NCI-H2029 (cell line): Measurements from ENCODE around the gene MED13L.
A peak's percentile ranks its signal among the peaks of the same experiment; 100 is the strongest.

Source experiments
- DNase-seq: peaks from one replicate; lab custom pipeline; 2025; lab: John Stamatoyannopoulos, UW

The MED13L gene

GRCh38 chr12:116130431-116130830, 147.1 kb downstream of the MED13L start:
- DNase-seq, result no peak

GRCh38 chr12:116128779-116129178, 148.7 kb downstream of the MED13L start:
- no peak for DNase-seq

GRCh38 chr12:116127859-116128258, 149.6 kb downstream of the MED13L start:
- no peak for DNase-seq

DNA sequence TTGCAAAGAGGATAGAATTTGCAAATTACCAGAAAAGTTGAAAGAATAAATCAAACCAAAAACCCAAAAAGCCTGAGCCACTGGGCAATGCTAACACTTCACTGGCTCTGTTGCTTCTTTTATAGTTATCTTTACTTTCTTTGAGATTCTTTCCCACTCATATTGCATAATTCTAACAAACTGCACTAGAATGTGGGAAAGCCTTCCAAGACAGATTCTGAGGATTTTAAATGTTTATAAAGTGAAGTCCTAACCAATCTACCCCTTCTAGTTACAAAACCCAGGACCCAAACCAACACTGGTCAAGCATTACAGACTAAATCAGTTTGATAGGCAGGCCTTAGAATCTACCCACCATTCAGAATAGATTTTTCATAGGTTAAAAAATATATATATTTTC, 150.9 kb downstream of the MED13L start:
- DNase-seq, result no peak

DNA sequence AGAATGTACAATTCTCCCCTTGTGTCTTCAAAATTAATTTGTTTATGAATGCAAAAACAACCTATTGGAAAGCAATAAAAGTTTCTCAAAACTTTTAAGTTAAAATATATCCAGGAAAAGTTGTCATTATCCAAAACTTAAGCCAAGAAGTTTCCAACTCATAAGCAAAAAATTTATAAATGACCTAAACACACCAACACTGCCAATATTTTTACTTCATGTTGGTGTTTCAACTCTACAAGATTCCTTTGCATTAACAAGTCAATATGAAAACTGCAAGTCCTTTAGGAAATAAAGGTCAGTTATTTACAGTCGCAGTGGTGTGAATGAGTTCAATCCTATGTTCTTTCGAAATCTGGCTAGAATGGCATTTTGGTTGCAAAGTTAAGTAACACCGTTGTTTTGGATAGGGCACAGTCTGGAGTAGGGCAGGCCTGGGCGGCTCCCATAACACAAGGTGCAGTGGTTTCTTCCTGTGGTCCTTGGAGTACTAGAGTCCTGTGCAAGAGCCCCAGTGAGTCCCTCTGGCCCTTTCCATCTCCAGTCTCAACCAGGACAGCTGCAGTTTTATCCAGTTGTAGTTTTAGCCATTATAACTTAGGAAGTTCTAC, 151.4 kb downstream of the MED13L start:
- no peak for DNase-seq

DNA sequence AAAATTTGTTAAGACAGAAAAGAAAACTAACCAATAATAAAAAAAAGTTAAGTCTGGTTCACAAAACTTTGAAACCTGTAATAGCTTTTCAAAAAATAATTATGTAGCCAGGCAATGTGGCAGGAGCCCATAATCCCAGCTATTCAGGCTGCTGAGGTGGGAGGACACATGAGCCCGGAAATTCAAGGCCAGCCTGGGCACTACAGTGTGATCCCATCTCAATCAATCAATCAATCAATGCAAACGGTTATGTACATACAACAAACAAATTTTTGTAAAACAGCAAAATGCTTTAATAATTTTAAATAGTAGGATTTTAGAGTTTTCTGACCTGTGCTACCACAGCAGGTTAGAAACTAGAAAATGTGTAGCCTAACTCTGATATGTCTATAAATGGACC, 152.4 kb downstream of the MED13L start:
- no peak for DNase-seq

GRCh38 chr12:116123451-116124258, 153.8 kb downstream of the MED13L start:
- peak; percentile 76 for DNase-seq

DNA sequence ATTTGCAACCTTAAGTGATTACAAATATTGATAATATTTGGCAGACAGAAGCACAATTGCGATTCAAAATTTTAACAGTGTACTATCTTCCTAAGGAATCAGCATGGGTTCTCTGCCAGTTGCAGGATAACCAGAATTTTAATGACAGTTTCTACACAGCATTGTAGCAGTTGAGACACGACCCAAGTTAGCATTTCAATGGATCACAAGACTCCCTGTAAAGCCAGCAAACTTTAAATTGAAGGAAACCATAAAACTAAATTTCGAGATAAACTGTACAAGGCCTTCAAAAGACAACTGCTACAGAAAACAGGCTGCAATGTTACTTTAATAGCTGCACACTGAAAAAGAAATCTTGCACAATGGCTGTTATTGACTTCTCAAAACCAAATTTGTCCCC, 154.9 kb downstream of the MED13L start:
- DNase-seq, result no peak

GRCh38 chr12:116121453-116121871, 156.0 kb downstream of the MED13L start:
- no peak for DNase-seq

DNA sequence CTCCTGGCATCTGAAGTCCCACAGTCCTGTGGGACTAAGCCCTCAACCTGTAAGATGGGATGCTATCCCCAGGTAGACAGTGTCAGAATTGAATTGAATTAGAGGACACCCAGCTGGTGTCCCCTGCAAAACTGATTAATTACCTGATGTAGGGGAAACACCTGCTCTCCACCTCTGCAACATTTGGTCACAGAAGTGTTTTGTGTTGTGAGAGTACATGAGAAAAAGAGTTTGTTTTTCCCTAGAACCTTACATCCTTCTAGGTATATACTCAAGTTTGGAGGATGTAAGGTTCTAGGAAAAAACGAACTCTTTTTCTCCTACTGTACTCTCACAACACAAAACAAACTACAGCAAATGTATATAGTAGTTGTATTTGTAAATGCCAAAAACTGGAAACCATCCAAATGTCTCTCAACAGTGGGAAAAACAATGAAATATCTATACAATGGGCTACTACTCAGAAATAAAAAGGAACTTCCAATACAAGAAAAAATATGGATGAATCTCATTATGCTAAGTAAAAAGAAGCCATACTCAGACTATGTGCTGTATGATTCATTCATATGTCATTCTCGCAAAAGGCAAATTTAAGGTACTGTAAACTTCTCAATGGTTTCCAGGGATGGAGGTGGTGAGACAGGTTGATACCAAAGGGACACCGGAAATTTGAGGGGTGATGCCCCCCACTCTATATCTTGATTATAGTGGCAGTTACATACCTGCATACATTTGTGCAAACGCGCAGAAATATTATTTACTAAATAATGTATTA, 160.7 kb downstream of the MED13L start:
- DNase-seq, result no peak

GRCh38 chr12:116113398-116114130, 163.9 kb downstream of the MED13L start:
- DNase-seq, result no peak

DNA sequence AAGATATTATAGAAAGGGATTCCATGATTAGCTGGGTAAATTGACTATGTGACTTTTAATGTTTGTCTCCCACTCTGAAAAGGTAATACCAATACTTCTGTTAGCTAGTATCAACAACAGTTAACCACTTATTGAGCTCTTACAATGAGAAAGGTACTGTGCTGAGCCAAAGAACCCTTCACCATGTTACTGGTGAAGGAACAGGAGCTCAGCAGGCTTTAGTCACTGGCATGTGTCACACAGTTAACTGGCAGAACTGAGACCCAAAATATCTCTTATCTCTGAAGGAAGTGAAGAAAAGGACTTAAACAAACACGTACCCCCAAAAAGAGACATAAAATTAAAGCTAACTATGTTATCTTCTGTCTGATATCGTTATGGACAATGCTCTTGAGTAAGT, 170.6 kb downstream of the MED13L start:
- DNase-seq, result no peak

- no peak for DNase-seq
Observed at GRCh38 chr12:116104167-116104767, 173.2 kb downstream of the MED13L start.

DNA sequence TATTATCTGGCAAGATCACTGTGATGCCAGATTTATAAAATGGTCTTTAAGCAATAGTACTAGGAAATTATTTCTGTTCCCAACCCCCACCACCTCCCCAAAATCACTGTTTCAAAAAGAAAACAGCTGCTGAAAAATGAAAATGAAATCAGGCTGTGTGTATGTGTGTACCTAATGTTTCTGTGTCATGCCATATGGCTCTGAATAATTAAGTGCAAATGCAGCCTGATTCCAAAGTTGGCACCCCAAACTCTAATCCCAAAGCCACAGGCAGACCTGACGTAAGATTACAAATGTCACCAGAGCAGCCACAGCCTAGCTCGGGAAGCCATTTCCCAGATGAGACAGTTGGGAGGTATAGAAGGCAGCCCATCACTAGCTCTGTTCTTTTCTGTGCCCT, 175.5 kb downstream of the MED13L start:
- no peak for DNase-seq

DNA sequence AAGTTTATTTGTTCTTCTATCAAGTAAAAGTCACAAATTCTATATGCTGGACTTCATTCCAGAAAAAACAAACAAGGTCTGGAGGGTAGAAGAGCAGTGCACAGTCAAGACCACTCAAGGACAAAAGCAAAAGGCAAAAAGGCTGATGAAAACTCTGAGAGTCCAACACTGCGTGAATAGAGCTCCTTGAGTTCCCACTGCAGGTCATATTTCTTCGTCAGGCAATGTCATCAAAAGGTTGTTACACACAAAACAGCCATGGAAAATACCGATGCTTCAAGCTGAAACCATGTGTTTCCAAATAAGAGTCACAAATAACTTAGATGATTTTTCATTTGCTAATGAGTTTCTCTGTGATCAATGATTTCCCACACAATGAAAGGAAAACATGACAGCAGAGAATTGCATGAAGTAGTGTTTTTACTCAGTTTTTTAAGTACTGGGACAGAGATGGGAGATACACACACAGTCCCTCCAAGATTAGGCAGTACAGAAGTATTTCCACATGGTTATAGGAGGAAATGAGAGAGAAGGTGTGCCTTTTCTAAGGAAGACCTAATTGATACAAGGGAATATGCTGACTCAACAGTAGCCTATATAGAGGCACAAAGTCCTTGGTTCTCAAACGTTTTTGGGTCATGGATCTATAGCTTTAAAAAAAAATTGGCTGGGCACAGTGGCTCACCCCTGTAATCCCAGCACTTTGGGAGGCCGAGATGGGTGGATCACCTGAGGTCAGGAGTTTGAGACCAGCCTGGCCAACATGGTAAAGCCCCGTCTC, 177.7 kb downstream of the MED13L start:
- DNase-seq, result no peak

DNA sequence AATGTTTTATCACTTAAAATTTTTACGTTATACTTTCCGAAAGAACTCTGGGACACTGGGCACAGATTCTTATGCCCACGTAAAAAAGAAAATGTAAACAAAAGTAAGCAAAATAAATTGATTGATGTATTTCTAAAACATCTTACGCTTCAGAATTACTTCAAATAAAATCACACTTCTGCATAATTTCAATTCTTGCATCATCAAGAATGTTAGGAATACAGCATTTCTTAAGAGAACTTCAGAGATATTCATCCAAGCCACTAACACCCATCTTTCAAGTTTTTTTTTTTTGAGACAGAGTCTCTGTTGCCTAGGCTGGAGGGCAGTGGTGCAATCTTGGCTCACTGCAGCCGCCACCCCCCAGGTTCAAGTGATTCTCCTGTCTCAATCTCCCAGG, 180.6 kb downstream of the MED13L start:
- no peak for DNase-seq

GRCh38 chr12:116094475-116094874, 183.0 kb downstream of the MED13L start:
- DNase-seq, result no peak

DNA sequence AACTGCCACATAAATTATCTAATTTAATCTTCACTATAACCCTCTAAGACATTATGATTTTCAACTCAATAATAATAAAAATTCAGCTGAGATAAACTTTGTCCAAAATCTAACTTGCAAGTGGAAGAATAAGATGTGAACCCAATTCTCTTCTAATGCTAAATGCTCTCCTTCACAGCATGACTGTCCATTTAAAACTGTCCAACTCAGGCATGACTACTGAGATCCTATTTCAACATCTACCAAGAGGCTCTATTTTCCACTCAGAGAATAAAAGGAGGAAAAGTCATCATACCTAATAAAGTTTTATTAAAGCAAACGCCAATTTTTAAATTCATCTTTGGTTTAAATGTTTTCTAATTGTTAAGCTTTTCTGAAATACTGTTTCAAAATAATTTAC, 183.6 kb downstream of the MED13L start:
- DNase-seq, result no peak

DNA sequence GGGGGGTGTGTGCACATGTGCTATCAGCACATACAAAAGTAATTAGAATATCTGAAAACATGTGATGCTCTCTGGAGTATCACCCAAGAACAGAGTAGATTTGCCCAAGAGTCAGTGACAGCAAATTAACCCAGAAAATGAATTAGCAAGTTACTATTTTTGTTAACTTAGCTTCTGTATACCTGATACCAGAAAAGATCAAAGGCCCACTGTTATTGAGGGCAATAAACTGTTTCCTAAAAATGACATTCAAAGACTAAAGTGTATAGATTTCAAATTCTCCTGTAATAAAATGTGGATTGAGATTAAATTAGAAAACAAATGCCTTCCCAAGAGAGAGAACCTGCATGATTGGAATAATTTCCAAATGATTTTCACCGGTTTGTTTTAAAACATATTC, 184.7 kb downstream of the MED13L start:
- DNase-seq, result no peak

GRCh38 chr12:116092162-116092561, 185.3 kb downstream of the MED13L start:
- no peak for DNase-seq

DNA sequence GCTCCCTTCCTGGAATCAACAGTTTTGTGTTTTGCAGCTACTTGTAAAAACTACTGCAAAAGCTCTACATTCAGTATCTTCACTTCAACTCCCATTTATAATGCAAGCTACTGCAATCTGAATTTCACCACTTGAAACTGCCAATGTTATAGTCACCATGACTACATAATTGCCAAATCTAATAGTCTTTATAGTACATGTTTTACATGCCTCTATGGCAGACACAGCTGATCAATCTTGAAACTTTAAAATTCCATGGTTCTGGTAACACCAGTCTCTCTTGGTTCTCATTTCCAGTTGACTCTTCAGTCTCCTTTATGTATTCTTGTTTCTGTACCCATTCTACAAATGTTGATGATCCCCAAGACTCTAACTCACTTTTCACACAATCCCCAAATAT, 185.9 kb downstream of the MED13L start:
- DNase-seq, result no peak
